Measurements from ENCODE around the gene CCNI. TPM values are rescaled to one million over a fixed set of nuclear protein-coding genes. Genes with fewer than 3 reads are reported as not detected.

Gene CCNI
- total RNA-seq, 1 experiment from 2014 or later = 240 TPM

DNA sequence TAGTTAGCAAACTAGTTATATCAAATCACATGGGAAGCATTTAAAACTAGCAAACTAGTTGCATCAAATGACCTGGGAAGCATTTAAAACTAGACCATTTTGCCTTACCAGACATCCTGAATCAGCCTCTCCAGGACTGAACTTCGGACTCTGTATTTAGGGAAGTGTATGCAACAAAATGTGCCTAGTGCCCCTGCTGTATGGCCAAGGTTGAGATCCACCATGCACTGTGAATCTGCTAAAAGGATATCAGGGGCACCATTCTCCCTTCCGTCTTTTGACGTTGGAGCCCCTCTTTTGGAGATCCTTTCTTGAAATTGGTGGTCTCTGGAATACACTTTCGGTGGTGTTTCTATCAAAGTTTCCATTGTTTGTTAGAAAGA lies 49.5 kb downstream of the CCNI start:
- no CpG with 5 or more reads among the region's 4 CpGs for WGBS (ENCODE audit: extremely low coverage, insufficient read length, low lambda C conversion rate)
- no peaks in the 10 kb centered on the region for H4K20me1 ChIP-seq (ENCODE audit: control insufficient read depth, insufficient read depth, insufficient read length)
- no peak overlapping the region for H2BK120ac ChIP-seq (ENCODE audit: low read depth, low read length, poor library complexity, severe bottlenecking)
- Mint-ChIP-seq H3K27me3 (ENCODE audit: low read depth) (no peaks in the 10 kb centered on the region), H3K27ac (no peak overlapping the region), H3K4me3 (no peak overlapping the region), H3K36me3 (ENCODE audit: insufficient read depth in 1 of 3, low read depth in 3 of 3) (peaks cover 18 to 66% (median 44%) of the 10 kb centered on the region in 3 experiments; a peak in 6 of 7 replicates), H3K4me1 (peaks cover 17 to 20% of the 10 kb centered on the region in 2 experiments), H3K9me3 (no peaks in the 10 kb centered on the region)
- H4K5ac ChIP-seq (ENCODE audit: insufficient read length, low read depth, low read length) = no peak overlapping the region
- H3K27me3 ChIP-seq (ENCODE audit: insufficient read depth, low read length) = no peaks in the 10 kb centered on the region
- H3K18ac ChIP-seq (ENCODE audit: insufficient read length, low read depth, low read length) = no peak overlapping the region
- H3K4me1 ChIP-seq (ENCODE audit: insufficient read depth, low read length) = peaks cover 6% of the 10 kb centered on the region; the same call in 1 of the 2 replicates
- no peak overlapping the region for H3K27ac ChIP-seq (ENCODE audit: insufficient read length, low read depth, low read length)
- no peak overlapping the region for H4K91ac ChIP-seq (ENCODE audit: insufficient read length, low read depth, low read length)
- H3K4me2 ChIP-seq (ENCODE audit: insufficient read depth, insufficient read length, low read length) = no peak overlapping the region
- no peak overlapping the region for H4K8ac ChIP-seq (replicated peaks; ENCODE audit: insufficient read length, low read depth, low read length)
- no peak overlapping the region for H2BK5ac ChIP-seq (ENCODE audit: insufficient read length, low read length)
- no peaks in the 10 kb centered on the region for H3K79me2 ChIP-seq (ENCODE audit: insufficient read depth, low read length)
- H3T11ph ChIP-seq (ENCODE audit: low read length) = no peak overlapping the region
- H2BK20ac ChIP-seq (ENCODE audit: low read depth, low read length, poor library complexity, severe bottlenecking) = no peak overlapping the region
- no peaks in the 10 kb centered on the region for H3K79me1 ChIP-seq (ENCODE audit: insufficient read depth, low read depth, low read length, poor library complexity, severe bottlenecking)
- H2BK15ac ChIP-seq (ENCODE audit: low read depth, low read length) = no peak overlapping the region
- DNase-seq = no peak
- no peak overlapping the region for H3K9ac ChIP-seq (ENCODE audit: extremely low read depth, insufficient read length, low read length)
- H3K23me2 ChIP-seq (ENCODE audit: insufficient read length, low read depth, low read length, poor library complexity, severe bottlenecking) = no peaks in the 10 kb centered on the region
- H3K14ac ChIP-seq (ENCODE audit: insufficient read depth, low read length) = no peak overlapping the region
- no peak overlapping the region for H3K56ac ChIP-seq (ENCODE audit: insufficient read length, low read depth, low read length)
- no peaks in the 10 kb centered on the region for H3K9me3 ChIP-seq (ENCODE audit: control insufficient read depth, low read depth, low read length)
- no peak overlapping the region for H3K23ac ChIP-seq (ENCODE audit: insufficient read length, low read depth, low read length)
- no peak overlapping the region for H2AFZ ChIP-seq (ENCODE audit: low read length)
- no peak overlapping the region for H2BK12ac ChIP-seq (ENCODE audit: insufficient read length, low read depth, low read length)
- H3K4ac ChIP-seq (ENCODE audit: low read depth, low read length) = no peak overlapping the region
- TF ChIP-seq, protein P1, sequence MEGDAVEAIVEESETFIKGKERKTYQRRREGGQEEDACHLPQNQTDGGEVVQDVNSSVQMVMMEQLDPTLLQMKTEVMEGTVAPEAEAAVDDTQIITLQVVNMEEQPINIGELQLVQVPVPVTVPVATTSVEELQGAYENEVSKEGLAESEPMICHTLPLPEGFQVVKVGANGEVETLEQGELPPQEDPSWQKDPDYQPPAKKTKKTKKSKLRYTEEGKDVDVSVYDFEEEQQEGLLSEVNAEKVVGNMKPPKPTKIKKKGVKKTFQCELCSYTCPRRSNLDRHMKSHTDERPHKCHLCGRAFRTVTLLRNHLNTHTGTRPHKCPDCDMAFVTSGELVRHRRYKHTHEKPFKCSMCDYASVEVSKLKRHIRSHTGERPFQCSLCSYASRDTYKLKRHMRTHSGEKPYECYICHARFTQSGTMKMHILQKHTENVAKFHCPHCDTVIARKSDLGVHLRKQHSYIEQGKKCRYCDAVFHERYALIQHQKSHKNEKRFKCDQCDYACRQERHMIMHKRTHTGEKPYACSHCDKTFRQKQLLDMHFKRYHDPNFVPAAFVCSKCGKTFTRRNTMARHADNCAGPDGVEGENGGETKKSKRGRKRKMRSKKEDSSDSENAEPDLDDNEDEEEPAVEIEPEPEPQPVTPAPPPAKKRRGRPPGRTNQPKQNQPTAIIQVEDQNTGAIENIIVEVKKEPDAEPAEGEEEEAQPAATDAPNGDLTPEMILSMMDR (conservative IDR thresholded peaks at IDR 0.05) = no peak
- H2AK5ac ChIP-seq (ENCODE audit: insufficient read length, low read length) = no peak overlapping the region
